Fibroblast of skin of right quadriceps (primary cell): ENCODE data around the gene GPAT3.

Source experiments
- DNase-seq: peaks from one replicate; pipeline ENCODE4 v3.0.0-alpha.2; 2013

GPAT3 gene

GRCh38 chr4:83651846-83652245 lies 115.9 kb downstream of the GPAT3 start:
- no peak for DNase-seq
